Naive B cell (primary cell): Measurements from ENCODE around the gene SMAD6. TPM values are rescaled to one million over a fixed set of nuclear protein-coding genes. Genes with fewer than 3 reads are reported as not detected.

Experiments
- ATAC-seq, 2 donors: fragments of 150-1000 bp; cut with Tn5 transposase; 2 replicates each; pipeline ENCODE4 v1.10.0; 2021; ENCODE audit warnings: low read depth in 2 of 2, mild to moderate bottlenecking in 2 of 2, moderate library complexity in 2 of 2
- DNase-seq: peaks from one replicate; pipeline ENCODE4 v3.0.0; 2022
- H3K27ac Mint-ChIP-seq, 6 donors: one replicate each; pipeline ENCODE4 v1.8.0; 2020 to 2022; ENCODE audit warnings: mild to moderate bottlenecking in 6 of 6, mixed read lengths in 6 of 6, moderate library complexity in 5 of 6, inconsistent platforms in 2 of 6
- H3K27me3 Mint-ChIP-seq, 3 donors: one replicate each; pipeline ENCODE4 v1.8.0; 2021 to 2022; ENCODE audit warnings: mixed read lengths in 3 of 3, mild to moderate bottlenecking in 1 of 3
- H3K36me3 Mint-ChIP-seq, 2 donors: one replicate each; pipeline ENCODE4 v1.8.0; 2020 to 2022; ENCODE audit warnings: mixed read lengths in 2 of 2, inconsistent platforms in 1 of 2, mild to moderate bottlenecking in 1 of 2
- H3K4me1 Mint-ChIP-seq, 3 donors: one replicate each; pipeline ENCODE4 v1.8.0; 2020 to 2022; ENCODE audit warnings: mixed read lengths in 3 of 3, inconsistent platforms in 1 of 3, mild to moderate bottlenecking in 1 of 3, moderate library complexity in 1 of 3
- H3K4me3 Mint-ChIP-seq, 8 donors: one replicate each; pipeline ENCODE4 v1.8.0; 2020 to 2022; ENCODE audit warnings: mild to moderate bottlenecking in 8 of 8, mixed read lengths in 8 of 8, moderate library complexity in 8 of 8, inconsistent platforms in 2 of 8
- H3K9me3 Mint-ChIP-seq, 7 donors: one replicate each; pipeline ENCODE4 v1.8.0; 2020 to 2022; ENCODE audit warnings: mixed read lengths in 7 of 7, mild to moderate bottlenecking in 5 of 7, inconsistent platforms in 2 of 7, moderate library complexity in 1 of 7
- polyA plus RNA-seq, 6 donors: library from polyadenylated mRNA; unstranded; fragments of 300-500 nt; fragmentation: Illumina TruSeq; gene quantifications; one replicate each; pipeline ENCODE4 v1.2.3, GENCODE V29; 2021; ENCODE audit warnings: low read depth in 6 of 6

Gene SMAD6
- polyA plus RNA-seq, 6 donors from 2014 or later, result not detected

GRCh38 chr15:66734961-66735908, 33.2 kb downstream of the SMAD6 start:
- peak overlapping the region in 1 of 6 donors; percentile 53 for H3K27ac Mint-ChIP-seq
- H3K4me3 Mint-ChIP-seq, result no peak overlapping the region
- DNase-seq (no peak), ATAC-seq (no peak)
- no peaks in the 10 kb centered on the region for H3K9me3 Mint-ChIP-seq
- H3K27me3 Mint-ChIP-seq, result peaks cover 0 to 17% (median 8%) of the 10 kb centered on the region in 3 donors
- H3K36me3 Mint-ChIP-seq, result no peaks in the 10 kb centered on the region
- no peaks in the 10 kb centered on the region for H3K4me1 Mint-ChIP-seq

- H3K36me3 Mint-ChIP-seq, result no peaks in the 10 kb centered on the region
- H3K4me1 Mint-ChIP-seq, result no peaks in the 10 kb centered on the region
- DNase-seq (no peak), ATAC-seq (no peak)
- H3K9me3 Mint-ChIP-seq, result no peaks in the 10 kb centered on the region
- no peak overlapping the region for H3K4me3 Mint-ChIP-seq
- no peak overlapping the region for H3K27ac Mint-ChIP-seq
- peaks cover 0 to 20% (median 8%) of the 10 kb centered on the region in 3 donors for H3K27me3 Mint-ChIP-seq
Observed at GRCh38 chr15:66735909-66736305, 33.9 kb downstream of the SMAD6 start.

- Mint-ChIP-seq H3K9me3 (no peaks in the 10 kb centered on the region), H3K36me3 (no peaks in the 10 kb centered on the region), H3K27me3 (peaks cover 0 to 20% (median 8%) of the 10 kb centered on the region in 3 donors), H3K4me1 (no peaks in the 10 kb centered on the region), H3K4me3 (no peak overlapping the region), H3K27ac (peak overlapping the region in 1 of 6 donors; percentile 9)
- no peak for DNase-seq
- ATAC-seq, result no peak
Observed at GRCh38 chr15:66737243-66738010, 35.4 kb downstream of the SMAD6 start.

- H3K27me3 Mint-ChIP-seq, result peaks cover 0 to 20% (median 8%) of the 10 kb centered on the region in 3 donors
- no peaks in the 10 kb centered on the region for H3K36me3 Mint-ChIP-seq
- DNase-seq (no peak), ATAC-seq (no peak)
- H3K27ac Mint-ChIP-seq, result no peak overlapping the region
- H3K9me3 Mint-ChIP-seq, result no peaks in the 10 kb centered on the region
- H3K4me1 Mint-ChIP-seq, result no peaks in the 10 kb centered on the region
- no peak overlapping the region for H3K4me3 Mint-ChIP-seq
Observed at GRCh38 chr15:66738116-66738515, 36.1 kb downstream of the SMAD6 start.

- H3K9me3 Mint-ChIP-seq, result no peaks in the 10 kb centered on the region
- no peak overlapping the region for H3K27ac Mint-ChIP-seq
- no peaks in the 10 kb centered on the region for H3K4me1 Mint-ChIP-seq
- no peaks in the 10 kb centered on the region for H3K36me3 Mint-ChIP-seq
- H3K4me3 Mint-ChIP-seq, result no peak overlapping the region
- H3K27me3 Mint-ChIP-seq, result peaks cover 0 to 20% (median 8%) of the 10 kb centered on the region in 3 donors
- DNase-seq (no peak), ATAC-seq (no peak)
Observed at GRCh38 chr15:66738595-66738994, 36.6 kb downstream of the SMAD6 start.

GRCh38 chr15:66739287-66739686, 37.3 kb downstream of the SMAD6 start:
- Mint-ChIP-seq H3K4me1 (no peaks in the 10 kb centered on the region), H3K27ac (no peak overlapping the region), H3K27me3 (peaks cover 0 to 20% (median 8%) of the 10 kb centered on the region in 3 donors), H3K4me3 (no peak overlapping the region), H3K36me3 (no peaks in the 10 kb centered on the region), H3K9me3 (no peaks in the 10 kb centered on the region)
- DNase-seq, result no peak
- no peak for ATAC-seq

GRCh38 chr15:66740802-66741201, 38.8 kb downstream of the SMAD6 start:
- H3K9me3 Mint-ChIP-seq, result no peaks in the 10 kb centered on the region
- no peak overlapping the region for H3K4me3 Mint-ChIP-seq
- no peak for DNase-seq
- H3K4me1 Mint-ChIP-seq, result peaks cover 0 to 4% (median 0%) of the 10 kb centered on the region in 3 donors
- H3K27me3 Mint-ChIP-seq, result peaks cover 3 to 15% (median 12%) of the 10 kb centered on the region in 3 donors
- H3K27ac Mint-ChIP-seq, result no peak overlapping the region
- ATAC-seq, result no peak
- H3K36me3 Mint-ChIP-seq, result no peaks in the 10 kb centered on the region

- Mint-ChIP-seq H3K36me3 (no peaks in the 10 kb centered on the region), H3K4me1 (peaks cover 0 to 4% (median 0%) of the 10 kb centered on the region in 3 donors), H3K27ac (no peak overlapping the region), H3K9me3 (no peaks in the 10 kb centered on the region), H3K27me3 (peaks cover 3 to 15% (median 12%) of the 10 kb centered on the region in 3 donors), H3K4me3 (no peak overlapping the region)
- ATAC-seq (no peak), DNase-seq (no peak)
Observed at GRCh38 chr15:66741646-66742045, 39.6 kb downstream of the SMAD6 start.

- H3K4me3 Mint-ChIP-seq, result no peak overlapping the region
- peak overlapping the region in 1 of 6 donors; percentile 47 for H3K27ac Mint-ChIP-seq
- H3K4me1 Mint-ChIP-seq, result peaks cover 0 to 4% (median 0%) of the 10 kb centered on the region in 3 donors
- peaks cover 3 to 15% (median 12%) of the 10 kb centered on the region in 3 donors for H3K27me3 Mint-ChIP-seq
- ATAC-seq, result no peak
- H3K36me3 Mint-ChIP-seq, result no peaks in the 10 kb centered on the region
- DNase-seq, result no peak
- H3K9me3 Mint-ChIP-seq, result no peaks in the 10 kb centered on the region
Observed at GRCh38 chr15:66742286-66742685, 40.2 kb downstream of the SMAD6 start.

GRCh38 chr15:66743204-66743603, 41.2 kb downstream of the SMAD6 start:
- Mint-ChIP-seq H3K9me3 (no peaks in the 10 kb centered on the region), H3K4me1 (peaks cover 0 to 4% (median 0%) of the 10 kb centered on the region in 3 donors), H3K4me3 (no peak overlapping the region), H3K27ac (no peak overlapping the region), H3K27me3 (peaks cover 4 to 13% (median 10%) of the 10 kb centered on the region in 3 donors), H3K36me3 (no peaks in the 10 kb centered on the region)
- DNase-seq (no peak), ATAC-seq (no peak)

- H3K4me3 Mint-ChIP-seq, result no peak overlapping the region
- no peaks in the 10 kb centered on the region for H3K9me3 Mint-ChIP-seq
- H3K27ac Mint-ChIP-seq, result peak overlapping the region in 1 of 6 donors; percentile 38
- peaks cover 0 to 4% (median 0%) of the 10 kb centered on the region in 3 donors for H3K4me1 Mint-ChIP-seq
- no peaks in the 10 kb centered on the region for H3K36me3 Mint-ChIP-seq
- ATAC-seq, result no peak
- peaks cover 8 to 9% (median 9%) of the 10 kb centered on the region in 3 donors for H3K27me3 Mint-ChIP-seq
- DNase-seq, result no peak
Observed at GRCh38 chr15:66743703-66744536, 41.9 kb downstream of the SMAD6 start.

- no peak for DNase-seq
- H3K27me3 Mint-ChIP-seq, result peaks cover 8 to 9% (median 9%) of the 10 kb centered on the region in 3 donors
- ATAC-seq, result no peak
- no peaks in the 10 kb centered on the region for H3K9me3 Mint-ChIP-seq
- no peak overlapping the region for H3K4me3 Mint-ChIP-seq
- H3K4me1 Mint-ChIP-seq, result peaks cover 0 to 4% (median 0%) of the 10 kb centered on the region in 3 donors
- H3K27ac Mint-ChIP-seq, result no peak overlapping the region
- no peaks in the 10 kb centered on the region for H3K36me3 Mint-ChIP-seq
Observed at GRCh38 chr15:66744610-66745279, 42.7 kb downstream of the SMAD6 start.
